ENCODE measurements around the gene PRND.
"Not testable (repeated sequence)": the region's sequence is repeated elsewhere in the genome, so short reads cannot be mapped to it uniquely, and the experiment has no call there.

The PRND gene

DNA sequence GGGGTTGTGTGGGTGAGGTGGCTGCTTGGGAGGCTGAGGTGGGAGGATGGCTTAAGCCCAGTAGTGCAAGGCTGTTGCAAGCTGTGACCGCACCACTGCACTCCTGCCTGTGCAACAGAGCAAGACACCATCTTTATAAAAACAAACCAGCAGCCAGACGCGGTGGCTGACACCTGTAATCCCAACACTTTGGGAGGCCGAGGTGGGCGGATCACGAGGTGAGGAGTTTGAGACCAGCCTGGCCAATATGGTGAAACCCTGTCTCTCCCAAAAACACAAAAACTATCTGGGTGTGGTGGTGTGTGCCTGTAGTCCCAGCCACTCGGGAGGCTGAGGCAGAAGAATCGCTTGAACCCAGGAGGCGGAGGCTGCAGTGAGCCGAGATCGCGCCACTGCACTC lies 14.8 kb upstream of the PRND start:
- DNase-seq (ENCODE audit: low read depth) = not testable (repeated sequence)

DNA sequence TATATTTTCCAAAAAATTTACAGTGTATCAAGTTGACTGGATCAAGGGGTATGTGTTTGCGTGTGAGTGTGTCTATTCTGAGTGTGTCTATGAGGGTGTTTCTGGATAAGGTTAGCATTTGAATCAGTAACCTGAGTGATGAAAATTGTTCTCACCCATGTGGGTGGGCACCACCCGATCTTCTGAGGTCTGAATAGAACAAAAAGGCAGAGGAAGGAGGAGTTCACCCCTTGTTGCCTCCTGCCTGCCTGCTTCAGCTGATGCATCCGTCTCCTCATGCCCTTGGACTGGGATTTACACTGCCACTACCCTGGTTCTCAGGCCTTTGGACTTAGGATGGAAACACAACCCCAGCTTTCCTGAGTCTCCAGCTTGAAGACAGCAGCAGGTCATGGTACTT lies 13.7 kb upstream of the PRND start:
- no peak overlapping the region for H3K4me3 ChIP-seq (ENCODE audit: low read depth, low read length)
- no peak for DNase-seq (ENCODE audit: low read depth)

More for the DNA sequence above, 14.8 kb upstream of the PRND start:
- H3K4me3 ChIP-seq (ENCODE audit: low read depth, low read length) = not testable (repeated sequence)

- no peak overlapping the region for H3K4me3 ChIP-seq (ENCODE audit: low read depth, low read length)
- DNase-seq (ENCODE audit: low read depth) = no peak
Observed at GRCh38 chr20:4708856-4709255, 12.9 kb upstream of the PRND start.

GRCh38 chr20:4709261-4710105 lies 12.2 kb upstream of the PRND start:
- DNase-seq (ENCODE audit: low read depth) = no peak
- H3K4me3 ChIP-seq (ENCODE audit: low read depth, low read length) = no peak overlapping the region

DNA sequence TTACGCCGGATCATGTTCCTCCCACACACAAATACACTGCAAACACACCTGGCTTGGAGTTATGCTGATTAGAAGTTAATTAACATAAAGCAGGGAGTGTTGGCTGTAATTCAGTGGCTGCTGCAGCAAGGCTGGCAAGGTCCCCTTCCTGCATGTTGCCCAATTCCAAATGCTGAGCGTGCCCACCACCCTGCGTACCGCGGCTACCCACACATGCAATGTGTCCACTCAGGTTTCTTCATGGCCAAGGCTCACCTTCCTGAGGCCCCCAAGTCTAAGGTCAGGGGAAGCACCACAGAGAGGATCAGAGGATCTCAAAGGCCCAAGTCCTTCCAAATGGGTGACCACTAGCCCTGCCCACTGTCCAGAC lies 11.6 kb upstream of the PRND start:
- no peak for DNase-seq (ENCODE audit: low read depth)
- no peak overlapping the region for H3K4me3 ChIP-seq (ENCODE audit: low read depth, low read length)

- no peak overlapping the region for H3K4me3 ChIP-seq (ENCODE audit: low read depth, low read length)
- no peak for DNase-seq (ENCODE audit: low read depth)
Observed at GRCh38 chr20:4711511-4711910, 10.2 kb upstream of the PRND start.

DNA sequence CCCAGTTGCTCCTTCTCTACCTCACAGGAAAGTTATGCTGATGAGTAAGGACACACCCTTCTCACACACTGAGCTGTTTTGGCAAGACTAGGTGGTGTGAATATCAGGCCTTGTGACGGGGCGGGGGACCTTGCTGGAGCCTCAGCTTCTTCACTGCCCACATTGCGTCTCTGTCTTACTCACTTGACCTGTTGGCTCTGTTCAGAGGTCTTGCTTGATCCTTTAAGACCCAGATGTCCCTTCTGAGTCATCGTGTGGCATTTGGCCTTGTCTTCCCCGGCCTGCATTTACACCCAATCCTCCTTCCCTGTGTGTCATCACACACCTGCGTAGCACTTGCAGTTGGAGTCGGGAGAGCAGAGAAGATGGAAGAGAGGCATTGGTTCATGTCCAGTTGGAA lies 8.3 kb upstream of the PRND start:
- no peak overlapping the region for H3K4me3 ChIP-seq (ENCODE audit: low read depth, low read length)
- DNase-seq (ENCODE audit: low read depth) = no peak

DNA sequence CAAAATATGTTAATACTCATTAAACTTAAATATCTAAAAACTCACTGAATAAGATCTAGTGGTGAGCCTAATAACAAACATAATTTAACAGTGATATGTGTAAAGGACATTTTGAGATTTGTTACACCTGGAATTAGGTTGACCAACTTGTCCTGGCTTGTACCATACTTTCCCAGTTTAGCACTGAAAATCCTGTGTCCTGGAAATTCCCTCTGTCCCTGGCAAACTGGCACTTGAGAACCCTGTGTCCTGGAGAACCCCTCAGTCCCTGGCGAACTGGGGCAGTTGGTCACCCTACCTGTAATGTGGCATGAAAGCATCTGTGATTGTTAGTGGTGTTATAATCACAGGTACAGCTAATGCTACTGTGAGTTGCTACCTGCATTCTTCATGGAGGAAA lies 6.9 kb upstream of the PRND start:
- no peak overlapping the region for H3K4me3 ChIP-seq (ENCODE audit: low read depth, low read length)
- DNase-seq (ENCODE audit: low read depth) = no peak

DNA sequence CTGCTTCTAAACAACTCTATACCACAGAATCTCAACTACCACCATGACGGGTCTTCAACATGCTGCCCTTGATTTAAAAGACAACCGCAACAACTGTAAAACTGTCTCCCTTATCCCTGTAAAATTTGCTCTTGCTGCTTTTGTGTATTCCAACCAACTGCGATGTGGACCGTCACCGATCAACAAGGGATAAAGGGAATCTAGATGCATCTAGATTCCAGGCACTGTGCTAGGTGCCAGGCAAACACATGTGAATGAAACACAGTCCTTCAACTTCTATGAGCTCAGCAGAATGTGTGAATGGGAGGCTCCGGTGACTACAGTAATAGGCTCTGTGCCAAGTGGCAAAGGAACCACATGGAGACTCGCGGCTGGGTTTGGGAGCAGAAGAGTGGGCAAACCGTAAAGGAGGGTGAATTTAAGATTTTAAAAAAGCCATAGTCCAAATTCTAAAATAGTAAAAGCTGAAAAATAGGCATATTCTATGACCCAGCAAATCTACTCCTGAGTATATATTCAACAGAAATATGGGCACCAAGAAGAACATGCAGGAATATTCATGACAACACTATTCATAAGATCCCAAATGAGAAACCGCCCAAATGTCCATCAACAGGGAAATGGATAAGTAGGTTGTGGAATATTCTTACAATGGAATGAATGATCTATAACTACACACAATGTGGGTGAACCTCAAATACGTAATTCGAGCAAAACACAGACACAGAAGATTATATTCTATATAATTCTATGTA lies 3.7 kb upstream of the PRND start:
- no peak overlapping the region for H3K4me3 ChIP-seq (ENCODE audit: low read depth, low read length)
- no peak for DNase-seq (ENCODE audit: low read depth)

DNA sequence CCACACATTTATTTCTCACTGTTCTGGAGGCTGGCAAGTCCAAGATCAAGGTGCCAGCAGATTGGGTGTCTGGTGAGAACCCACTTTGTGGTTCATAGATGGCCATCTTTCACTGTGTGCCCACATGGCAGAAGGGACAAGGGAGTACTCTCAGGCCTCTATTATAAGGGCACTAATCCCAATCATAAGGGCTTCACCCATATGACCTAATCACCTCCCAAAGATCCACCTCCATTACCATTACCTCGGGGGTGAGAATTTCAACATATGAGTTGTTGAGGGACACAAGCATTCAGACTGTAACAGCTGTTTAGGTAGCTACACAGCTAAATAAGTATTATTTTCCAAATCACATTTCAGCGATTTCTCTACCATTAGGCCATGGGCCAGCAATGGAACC lies 2.5 kb upstream of the PRND start:
- no peak overlapping the region for H3K4me3 ChIP-seq (ENCODE audit: low read depth, low read length)
- no peak for DNase-seq (ENCODE audit: low read depth)

- DNase-seq (ENCODE audit: low read depth) = no peak
- no peak overlapping the region for H3K4me3 ChIP-seq (ENCODE audit: low read depth, low read length)
Observed at GRCh38 chr20:4720041-4720976, 1.4 kb upstream of the PRND start.

DNA sequence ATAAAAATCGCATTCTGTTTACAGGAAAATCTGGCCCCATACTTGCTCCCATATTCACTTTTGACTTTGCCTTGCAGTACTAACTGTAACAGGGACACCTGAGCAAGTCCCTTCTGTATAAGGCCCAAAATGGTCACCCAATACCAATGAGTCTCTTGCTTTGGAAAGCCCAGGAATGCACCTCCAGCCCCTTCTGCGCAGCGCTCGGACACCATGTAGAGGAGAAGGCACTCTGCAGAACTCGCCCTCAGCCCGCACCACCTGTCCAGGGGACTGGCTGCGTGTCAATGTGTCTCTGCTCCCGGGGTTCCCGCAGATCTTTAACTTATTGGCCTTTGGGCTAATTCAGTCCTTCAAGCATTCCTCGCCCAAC lies 746 bp upstream of the PRND start:
- no peak for DNase-seq (ENCODE audit: low read depth)
- H3K4me3 ChIP-seq (ENCODE audit: low read depth, low read length) = no peak overlapping the region

GRCh38 chr20:4722571-4722970 lies 862 bp downstream of the PRND start:
- no peak overlapping the region for H3K4me3 ChIP-seq (ENCODE audit: low read depth, low read length)
- DNase-seq (ENCODE audit: low read depth) = no peak

DNA sequence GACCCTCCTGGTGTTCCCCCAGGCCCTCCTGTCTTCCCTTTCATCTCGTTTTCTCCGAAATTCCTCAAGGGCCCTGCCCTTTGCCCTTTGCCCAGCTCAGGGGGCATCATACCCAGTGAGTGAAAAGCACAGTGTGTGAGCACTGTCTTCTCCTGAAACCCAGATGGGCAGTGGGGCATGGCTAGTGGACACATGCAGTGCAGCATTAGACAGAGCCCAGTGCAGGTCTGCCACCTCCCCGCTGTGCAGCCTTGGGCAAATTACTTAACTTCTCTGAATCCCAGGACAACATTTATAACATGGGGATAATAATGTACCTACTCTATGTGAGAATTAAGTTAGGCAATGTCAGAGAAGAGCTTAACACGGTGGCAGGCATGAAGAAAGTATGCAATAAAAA lies 1.3 kb downstream of the PRND start:
- DNase-seq (ENCODE audit: low read depth) = no peak

DNA sequence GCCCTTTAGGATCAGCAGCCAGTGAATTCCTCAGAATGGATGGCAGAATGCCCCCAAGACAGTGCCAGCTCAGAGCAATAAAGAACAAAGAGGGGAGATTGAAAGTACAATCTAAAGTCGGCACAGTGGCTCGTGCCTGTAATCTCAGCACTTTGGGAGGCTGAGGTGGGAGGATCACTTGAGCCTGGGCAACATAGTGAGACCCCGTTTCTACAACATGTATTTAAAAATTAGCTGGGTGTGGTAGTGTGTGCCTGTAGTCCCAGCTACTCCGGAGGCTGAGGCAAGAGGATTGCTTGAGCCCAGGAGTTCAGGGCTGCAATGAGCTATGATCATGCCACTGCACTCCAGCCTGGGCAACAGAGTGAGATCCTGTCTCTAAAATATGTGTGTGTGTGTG lies 1.8 kb downstream of the PRND start:
- H3K4me3 ChIP-seq (ENCODE audit: low read depth, low read length); DNase-seq (ENCODE audit: low read depth): not testable (repeated sequence)

More for the DNA sequence above, 1.3 kb downstream of the PRND start:
- H3K4me3 ChIP-seq (ENCODE audit: low read depth, low read length) = no peak overlapping the region

GRCh38 chr20:4724459-4725262 lies 3.0 kb downstream of the PRND start:
- DNase-seq (ENCODE audit: low read depth) = no peak
- H3K4me3 ChIP-seq (ENCODE audit: low read depth, low read length) = no peak overlapping the region

DNA sequence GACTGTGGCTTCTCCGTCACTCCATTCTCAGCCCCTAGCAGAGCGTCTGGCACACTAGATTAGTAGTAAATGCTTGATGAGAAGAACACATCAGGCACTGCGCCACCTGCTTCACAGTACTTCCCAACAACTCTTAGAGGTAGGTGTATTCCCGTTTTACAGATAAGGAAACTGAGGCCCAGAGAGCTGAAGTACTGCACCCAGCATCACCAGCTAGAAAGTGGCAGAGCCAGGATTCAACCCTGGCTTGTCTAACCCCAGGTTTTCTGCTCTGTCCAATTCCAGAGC lies 3.5 kb downstream of the PRND start:
- no peak overlapping the region for H3K4me3 ChIP-seq (ENCODE audit: low read depth, low read length)
- DNase-seq (ENCODE audit: low read depth) = no peak

DNA sequence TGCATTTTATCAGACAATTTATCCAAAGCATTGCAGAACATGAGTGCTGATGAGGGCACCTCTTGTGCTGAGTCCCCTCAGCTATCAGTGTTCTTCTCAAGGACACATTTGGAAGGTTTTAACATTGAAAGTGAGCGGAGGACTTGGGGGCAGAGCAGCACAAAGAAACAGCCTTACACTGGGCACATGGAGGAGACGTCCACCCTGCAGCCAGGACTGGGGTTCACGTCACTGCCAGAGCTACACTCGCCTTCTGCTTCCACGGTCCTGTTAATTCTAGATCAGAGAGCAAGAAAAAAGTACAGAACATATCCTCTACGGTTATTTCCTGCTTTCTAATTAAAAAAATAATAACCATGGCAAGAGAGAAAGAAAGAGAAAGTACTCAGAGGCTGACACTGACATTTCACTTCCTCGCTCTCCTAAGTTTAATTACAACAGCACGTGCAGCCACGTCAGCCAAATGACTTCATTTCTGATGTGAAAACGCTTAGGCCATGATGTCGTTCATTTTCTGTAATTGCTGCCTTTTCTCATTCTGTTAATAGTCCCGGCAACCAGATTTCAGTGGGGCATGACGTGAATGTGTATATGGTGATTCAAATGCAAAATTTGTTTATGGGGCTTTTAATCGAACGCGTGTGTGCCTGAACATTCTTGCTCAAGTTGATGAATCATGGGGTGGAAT lies 5.1 kb downstream of the PRND start:
- DNase-seq (ENCODE audit: low read depth) = peak; percentile 41
- H3K4me3 ChIP-seq (ENCODE audit: low read depth, low read length) = peak overlapping the region; percentile 1
